H1 (cell line): ENCODE data around the gene STEAP1B. TPM values are rescaled to one million over a fixed set of nuclear protein-coding genes. Genes with fewer than 3 reads are reported as not detected.

Source experiments
- CTCF ChIA-PET: fragments of 300-600 bp; sonication (Branson Sonifier 250); formaldehyde crosslinking; loops from one replicate; lab custom pipeline; 2021; ENCODE audit not compliant: partially characterized antibody; lab: Charles Lee
- POLR2A ChIA-PET: fragments of 300-600 bp; sonication (Branson Sonifier 250); formaldehyde crosslinking; loops from one replicate; lab custom pipeline; 2021; ENCODE audit warnings: inconsistent platforms; ENCODE audit not compliant: partially characterized antibody; lab: Charles Lee
- DNase-seq, 2 experiments: peaks; one replicate each; pipeline versions ENCODE4 v3.0.0 to v3.0.0-alpha.2; 2010 to 2022; ENCODE audit warnings: low spot score in 2 of 2, low read depth in 1 of 2, mixed read lengths in 1 of 2
- FAIRE-seq: peaks from 2 replicates; lab custom pipeline; 2011; peaks lifted over from hg19 to GRCh38; lab: Jason Lieb, UNC
- H2AFZ ChIP-seq: 2 replicates; pipeline ENCODE4 v1.8.1; 2012; ENCODE audit warnings: low read length, inconsistent platforms
- H2AK5ac ChIP-seq: 2 replicates; pipeline ENCODE4 v1.6.1; 2013; ENCODE audit warnings: low read depth, low read length
- H2BK120ac ChIP-seq: replicated peaks from 2 replicates; pipeline ENCODE3; 2013; ENCODE audit warnings: low read depth, low read length, inconsistent platforms
- H2BK12ac ChIP-seq: 2 replicates; pipeline ENCODE4 v1.6.1; 2013; ENCODE audit warnings: low read depth, low read length
- H2BK15ac ChIP-seq: 2 replicates; pipeline ENCODE4 v1.6.1; 2013; ENCODE audit warnings: low read length
- H2BK20ac ChIP-seq: 2 replicates; pipeline ENCODE4 v1.6.1; 2013; ENCODE audit warnings: low read length
- H2BK5ac ChIP-seq: 2 replicates; pipeline ENCODE4 v1.6.1; 2013; ENCODE audit warnings: low read depth, low read length
- H3K14ac ChIP-seq: 2 replicates; pipeline ENCODE4 v1.6.1; 2013; ENCODE audit warnings: inconsistent platforms; ENCODE audit not compliant: insufficient read length
- H3K18ac ChIP-seq: 2 replicates; pipeline ENCODE4 v1.6.1; 2013; ENCODE audit warnings: low read length; ENCODE audit errors: extremely low read depth
- H3K23ac ChIP-seq: 2 replicates; pipeline ENCODE4 v1.6.1; 2013; ENCODE audit warnings: inconsistent platforms; ENCODE audit not compliant: insufficient read length
- H3K23me2 ChIP-seq: 2 replicates; pipeline ENCODE4 v1.6.1; 2013; ENCODE audit warnings: low read depth, low read length
- H3K27ac ChIP-seq: 2 replicates; pipeline ENCODE4 v1.6.1; 2011; ENCODE audit warnings: low read depth, low read length, inconsistent platforms
- H3K27me3 ChIP-seq, 4 experiments: replicated peaks in 1 of 4; 1 replicate in 1 of 4; 2 replicates in 3 of 4; pipeline versions ENCODE4 v1.6.1 to v1.8.1; 2011 to 2013; ENCODE audit warnings: low read length in 3 of 4, mild to moderate bottlenecking in 3 of 4, inconsistent platforms in 2 of 4, mixed read lengths in 2 of 4, moderate library complexity in 1 of 4; ENCODE audit not compliant: control insufficient read depth in 3 of 4, insufficient read depth in 3 of 4; ENCODE audit errors: extremely low read depth in 1 of 4
- H3K36me3 ChIP-seq, 4 experiments: 2 replicates each; pipeline versions ENCODE4 v1.6.1 to v1.8.1; 2011 to 2013; ENCODE audit warnings: mild to moderate bottlenecking in 4 of 4, low read length in 3 of 4, moderate library complexity in 2 of 4, control low read depth in 1 of 4, inconsistent platforms in 1 of 4; ENCODE audit not compliant: insufficient read depth in 4 of 4, control insufficient read depth in 2 of 4
- H3K4ac ChIP-seq: replicated peaks from 2 replicates; pipeline ENCODE3; 2013; ENCODE audit warnings: low read length, low read depth, mixed read lengths, inconsistent platforms; ENCODE audit not compliant: insufficient read length
- H3K4me1 ChIP-seq, 4 experiments: replicated peaks in 1 of 4; 1 replicate in 1 of 4; 2 replicates in 3 of 4; pipeline versions ENCODE4 v1.6.1 to v1.8.1; 2011 to 2013; ENCODE audit warnings: low read length in 3 of 4, inconsistent platforms in 2 of 4, mixed read lengths in 1 of 4; ENCODE audit not compliant: insufficient read depth in 4 of 4, control insufficient read depth in 3 of 4
- H3K4me2 ChIP-seq, 2 experiments: 2 replicates each; pipeline versions ENCODE4 v1.6.1 to v1.8.1; 2011 to 2013; ENCODE audit warnings: low read depth in 2 of 2, low read length in 2 of 2, control low read depth in 1 of 2, inconsistent platforms in 1 of 2, mild to moderate bottlenecking in 1 of 2; ENCODE audit not compliant: insufficient read depth in 1 of 2
- H3K4me3 ChIP-seq, 4 experiments: fragments of 200-600, 300-600 bp in 1 of 4; sonication (generic), shearing (Covaris generic), sonication (Bioruptor Twin) in 1 of 4; 2 replicates each; pipeline versions ENCODE4 v1.5.1 to v1.8.1; 2011 to 2016; ENCODE audit warnings: low read length in 4 of 4, low read depth in 3 of 4, control low read depth in 2 of 4, inconsistent platforms in 2 of 4, mild to moderate bottlenecking in 2 of 4, mixed read lengths in 1 of 4, moderate library complexity in 1 of 4; ENCODE audit not compliant: insufficient read depth in 2 of 4; ENCODE audit errors: extremely low read depth in 1 of 4
- H3K56ac ChIP-seq: replicated peaks from 2 replicates; pipeline ENCODE3; 2013; ENCODE audit warnings: low read depth, mild to moderate bottlenecking, mixed read lengths, low read length, inconsistent platforms; ENCODE audit not compliant: insufficient read length
- H3K79me1 ChIP-seq: 2 replicates; pipeline ENCODE4 v1.6.1; 2013; ENCODE audit warnings: low read depth, low read length, control low read depth
- H3K79me2 ChIP-seq, 2 experiments: 2 replicates each; pipeline versions ENCODE4 v1.6.1 to v1.8.1; 2012 to 2013; ENCODE audit warnings: low read length in 2 of 2, mild to moderate bottlenecking in 2 of 2, inconsistent platforms in 1 of 2; ENCODE audit not compliant: insufficient read depth in 2 of 2, control insufficient read depth in 1 of 2
- H3K9ac ChIP-seq, 4 experiments: replicated peaks in 1 of 4; 1 replicate in 1 of 4; 2 replicates in 3 of 4; pipeline versions ENCODE4 v1.6.1 to v1.8.1; 2011 to 2013; ENCODE audit warnings: low read depth in 3 of 4, low read length in 3 of 4, control low read depth in 2 of 4, mild to moderate bottlenecking in 2 of 4, moderate library complexity in 2 of 4, inconsistent platforms in 1 of 4; ENCODE audit errors: extremely low read depth in 1 of 4
- H3K9me3 ChIP-seq, 2 experiments: 2 replicates each; pipeline versions ENCODE4 v1.6.1 to v1.8.1; 2012 to 2013; ENCODE audit warnings: mild to moderate bottlenecking in 2 of 2, moderate library complexity in 2 of 2, control low read depth in 1 of 2, inconsistent platforms in 1 of 2, low read depth in 1 of 2, low read length in 1 of 2, mixed read lengths in 1 of 2; ENCODE audit not compliant: insufficient read depth in 2 of 2
- H4K20me1 ChIP-seq, 2 experiments: replicated peaks in 1 of 2; 2 replicates each; pipeline versions ENCODE3 to v1.8.1; 2011 to 2013; ENCODE audit warnings: inconsistent platforms in 2 of 2, low read length in 2 of 2, mild to moderate bottlenecking in 1 of 2; ENCODE audit not compliant: insufficient read depth in 2 of 2, control insufficient read depth in 1 of 2
- H4K5ac ChIP-seq: 2 replicates; pipeline ENCODE4 v1.6.1; 2013; ENCODE audit warnings: low read length, low read depth, mixed read lengths, inconsistent platforms; ENCODE audit not compliant: insufficient read length
- H4K8ac ChIP-seq: 2 replicates; pipeline ENCODE4 v1.8.0; 2013; ENCODE audit warnings: mild to moderate bottlenecking, moderate library complexity, low read length, inconsistent platforms; ENCODE audit not compliant: insufficient read depth; ENCODE audit errors: extremely low read depth
- H4K91ac ChIP-seq: replicated peaks from 2 replicates; pipeline ENCODE3; 2013; ENCODE audit warnings: low read length, mixed read lengths, inconsistent platforms; ENCODE audit not compliant: insufficient read length
- BRCA1 ChIP-seq: IDR thresholded peaks from 2 replicates; pipeline ENCODE4 v1.6.1; 2012; ENCODE audit warnings: low read depth, low read length, improper control_type of control experiment
- CTCF ChIP-seq, 3 experiments: IDR thresholded peaks; 1 replicate in 2 of 3; 2 replicates in 1 of 3; pipeline versions ENCODE4 v1.5.1 to v1.6.1; 2011; ENCODE audit warnings: low read length in 3 of 3, mild to moderate bottlenecking in 3 of 3, inconsistent platforms in 2 of 3, low read depth in 1 of 3, moderate library complexity in 1 of 3; ENCODE audit not compliant: insufficient read depth in 1 of 3; ENCODE audit errors: control extremely low read depth in 1 of 3
- GTF2F1 ChIP-seq: IDR thresholded peaks from 2 replicates; pipeline ENCODE4 v1.6.1; 2012; ENCODE audit warnings: low read depth, low read length, improper control_type of control experiment, borderline replicate concordance
- NANOG ChIP-seq: IDR thresholded peaks from 2 replicates; pipeline ENCODE4 v1.6.1; 2011; ENCODE audit warnings: low read length, low read depth, mild to moderate bottlenecking, inconsistent platforms; ENCODE audit not compliant: insufficient read depth, poor library complexity, severe bottlenecking
- RFX5 ChIP-seq: IDR thresholded peaks from 2 replicates; pipeline ENCODE4 v1.6.1; 2011; ENCODE audit warnings: low read depth, low read length, improper control_type of control experiment, borderline replicate concordance
- SIN3A ChIP-seq, 2 experiments: IDR thresholded peaks in 1 of 2; conservative IDR thresholded peaks in 1 of 2; 2 replicates each; pipeline ENCODE4 v1.6.1; 2011 to 2012; ENCODE audit warnings: low read length in 2 of 2, improper control_type of control experiment in 1 of 2, low read depth in 1 of 2, mild to moderate bottlenecking in 1 of 2
- SP1 ChIP-seq: IDR thresholded peaks from 2 replicates; pipeline ENCODE4 v1.6.1; 2011; ENCODE audit warnings: low read depth, low read length
- WGBS, 2 experiments: shearing (Covaris generic) in 1 of 2; methylation state at CpG; one replicate each; pipeline versions ENCODE4 v1.1.6 to v1.1.7; 2013 to 2015; ENCODE audit warnings: low lambda C conversion rate in 2 of 2, mixed read lengths in 2 of 2, inconsistent platforms in 1 of 2, low coverage in 1 of 2, missing lambda C conversion rate in 1 of 2; ENCODE audit not compliant: insufficient replicate concordance in 2 of 2, insufficient coverage in 1 of 2, insufficient read length in 1 of 2; ENCODE audit errors: extremely low coverage in 1 of 2, missing lambda C conversion rate in 1 of 2; 5-methylcytosine and 5-hydroxymethylcytosine counted together
- polyA plus RNA-seq, 7 experiments: library from polyadenylated mRNA; depleted of rRNA in 3 of 7; stranded (reverse) in 5 of 7; unstranded in 2 of 7; fragments of >200 nt in 5 of 7; fragments of 200-250 nt in 2 of 7; gene quantifications; 1 replicate in 5 of 7; 2 replicates in 1 of 7; 4 replicates in 1 of 7; pipeline versions ENCODE4 v1.2.1 to v1.2.3, GENCODE V29; 2011 to 2013; ENCODE audit warnings: missing spikeins in 2 of 7, mixed read lengths in 2 of 7
- total RNA-seq: library from RNA; stranded (reverse); fragmentation: NEBNext Ultra II Directional; extraction: Animal tissue kit (Norgen Biotek cat#: 25700); gene quantifications from 2 replicates; pipeline ENCODE4 v1.2.1, GENCODE V29; 2021

The STEAP1B gene
- total and polyA plus RNA-seq, 2 of the 8 experiments (the other 6 are each of a cell fraction or from before 2014, with no cell fraction given), result 5.4 to 8.7 TPM

DNA sequence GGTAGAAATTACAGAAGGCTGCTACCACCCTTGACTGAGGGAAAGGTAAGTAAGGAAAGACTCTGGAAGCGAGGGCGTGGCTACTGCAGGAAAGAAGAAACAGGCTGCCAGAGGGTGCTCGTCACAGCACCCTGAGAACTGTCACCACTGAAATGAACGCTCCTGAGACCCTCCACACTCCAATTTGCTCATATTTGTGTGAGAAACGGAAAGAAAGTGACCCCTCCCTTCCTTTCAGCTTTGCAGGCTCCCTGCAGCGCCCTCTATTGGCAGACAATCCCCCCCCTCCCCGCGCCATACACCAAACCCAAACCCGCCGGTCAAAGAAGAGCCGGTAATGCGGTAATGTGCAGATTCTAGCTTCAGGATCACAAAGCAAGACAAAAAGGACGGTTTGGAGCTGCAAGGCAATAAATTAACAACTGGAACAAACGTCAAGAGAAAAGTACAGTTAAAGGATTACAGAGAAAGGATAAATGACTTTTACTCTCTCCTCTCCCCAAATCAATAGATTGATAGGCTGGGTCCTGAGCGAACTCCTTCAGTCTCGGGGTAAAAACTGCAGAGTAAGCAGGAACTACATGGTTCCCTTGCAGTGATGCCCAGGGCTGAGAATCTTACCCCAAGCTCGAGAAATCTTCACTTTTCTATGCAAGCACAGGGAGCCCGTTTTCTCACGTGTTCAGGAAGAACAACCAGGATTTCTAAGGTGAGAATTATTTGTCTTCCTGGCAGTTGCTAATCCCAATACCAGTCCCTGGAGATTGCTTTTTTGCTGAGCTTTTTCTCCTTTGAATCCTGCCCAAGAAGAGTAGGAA is 47.6 kb downstream of the STEAP1B start:
- H3K4me3 ChIP-seq, result peak overlapping the region; percentile 6 to 48 (median 32); a peak in 5 of 8 replicates
- no peak overlapping the region for H3K14ac ChIP-seq
- H3K27me3 ChIP-seq, result no peaks in the 10 kb centered on the region
- no peaks in the 10 kb centered on the region for H3K79me2 ChIP-seq
- WGBS, 2 experiments, result 18% methylated on average over 19 of the region's 19 CpGs; no CpG with 5 or more reads in 1 of the 2 experiments
- no peaks in the 10 kb centered on the region for H4K20me1 ChIP-seq
- no peak overlapping the region for H2BK20ac ChIP-seq
- no peaks in the 10 kb centered on the region for H3K23me2 ChIP-seq
- no peak overlapping the region for H2BK12ac ChIP-seq
- no peak overlapping the region for H2BK15ac ChIP-seq
- DNase-seq (peak; percentile 25 to 92), FAIRE-seq (peak; percentile 78)
- H4K91ac ChIP-seq, result no peak overlapping the region
- no peak overlapping the region for H3K27ac ChIP-seq
- no peak overlapping the region for H4K8ac ChIP-seq
- H2AK5ac ChIP-seq, result no peak overlapping the region
- ChIA-PET POLR2A (interaction anchor here (1.0 kb wide), 1 partner anchor 12 kb away, joined by 3 read pairs; no protein-coding TSS in a partner anchor), CTCF (interaction anchor here (0.5 to 3.3 kb wide), 46 partner anchors 9 to 359 kb away, joined by 3 to 20 read pairs (median 4); partner anchors contain the start of gene STEAP1B)
- H2BK120ac ChIP-seq, result no peak overlapping the region
- peak overlapping the region; percentile 74 for H3K18ac ChIP-seq
- H3K4ac ChIP-seq, result no peak overlapping the region
- H3K9ac ChIP-seq, result no peak overlapping the region; a peak in 1 of 7 replicates
- H3K4me1 ChIP-seq, result peaks cover 2 to 6% (median 2%) of the 10 kb centered on the region in 4 experiments; a peak in 5 of 7 replicates
- H2BK5ac ChIP-seq, result no peak overlapping the region; the same call in 1 of the 2 replicates
- H3K4me2 ChIP-seq, result peak overlapping the region; percentile 30 to 67
- no peaks in the 10 kb centered on the region for H3K9me3 ChIP-seq
- no peak overlapping the region for H3K23ac ChIP-seq
- no peak overlapping the region for H3K56ac ChIP-seq
- peak overlapping the region; percentile 92 for H2AFZ ChIP-seq
- no peaks in the 10 kb centered on the region for H3K79me1 ChIP-seq
- no peak overlapping the region for H4K5ac ChIP-seq
- no peaks in the 10 kb centered on the region for H3K36me3 ChIP-seq
- TF ChIP-seq GTF2F1 (no peak), CTCF (IDR thresholded peaks at IDR 0.05; ENCODE audit: control extremely low read depth in 1 of 3, insufficient read depth in 1 of 3, low read depth in 1 of 3, low read length in 3 of 3) (peak; percentile 66 to 85 (median 76)), SIN3A (conservative IDR thresholded peaks at IDR 0.05 in 1 of 2, IDR thresholded peaks at IDR 0.05 in 1 of 2; ENCODE audit: low read depth in 1 of 2, low read length in 2 of 2) (0 out of 4 replicates have a peak, but pooled peaks of 1 of the 2 experiments have one; percentile 30), BRCA1 (no peak), SP1 (no peak), NANOG (no peak), RFX5 (no peak)
